GM12878 (cell line): ENCODE results near the gene OR7G2. TPM values are rescaled to one million over a fixed set of nuclear protein-coding genes. Genes with fewer than 3 reads are reported as not detected.

Experiments
- ATAC-seq: fragments of 200-7000 bp; cut with Tn5 transposase; 3 replicates; pipeline ENCODE4 v1.9.1; 2020; ENCODE audit warnings: mild to moderate bottlenecking, moderate library complexity
- BruUV-seq: library from RNA; stranded (reverse); fragments of 400-500 nt; replicated peaks from 2 replicates; lab custom pipeline; 2021; lab: Mats Ljungman, UMichigan
- CTCF ChIA-PET: fragments of 300-600 bp; sonication (Branson Sonifier 250); formaldehyde crosslinking; extraction: SDS; loops from one replicate; lab custom pipeline; 2021; ENCODE audit warnings: inconsistent platforms; lab: Yijun Ruan, JAX
- POLR2A ChIA-PET: fragments of 350-600 bp; formaldehyde crosslinking; extraction: SDS; loops from one replicate; lab custom pipeline; 2021; ENCODE audit warnings: inconsistent platforms; lab: Charles Lee
- RAD21 ChIA-PET: fragments of 300-600 bp; sonication (Branson Sonifier 250); formaldehyde crosslinking; loops from one replicate; lab custom pipeline; 2023; ENCODE audit warnings: antibody characterized with exemption; ENCODE audit not compliant: unreplicated experiment; lab: Charles Lee
- SMC1A ChIA-PET: fragments of 300-600 bp; sonication (Branson Sonifier 250); formaldehyde crosslinking; loops from one replicate; lab custom pipeline; 2023; ENCODE audit not compliant: unreplicated experiment, uncharacterized antibody; lab: Charles Lee
- DNase-seq: peaks from one replicate; pipeline ENCODE4 v3.0.0-alpha.2; 2011; ENCODE audit warnings: low read depth, low spot score
- FAIRE-seq: peaks from 3 replicates; lab custom pipeline; 2011; peaks lifted over from hg19 to GRCh38; lab: Jason Lieb, UNC
- H2AFZ ChIP-seq: 2 replicates; pipeline ENCODE4 v1.6.0; 2011; ENCODE audit warnings: low read depth, low read length, control low read depth; ENCODE audit not compliant: control insufficient read depth
- H3K27ac ChIP-seq: 2 replicates; pipeline ENCODE4 v1.5.1; 2011; ENCODE audit warnings: control low read depth; ENCODE audit not compliant: control insufficient read depth, insufficient read depth
- H3K27me3 ChIP-seq, 2 experiments: replicated peaks in 1 of 2; 2 replicates each; pipeline versions ENCODE4 v1.6.0 to v1.6.1; 2011; ENCODE audit warnings: low read length in 1 of 2; ENCODE audit not compliant: control insufficient read depth in 2 of 2, insufficient read depth in 2 of 2
- H3K36me3 ChIP-seq, 2 experiments: 2 replicates each; pipeline ENCODE4 v1.5.1; 2011; ENCODE audit warnings: low read length in 1 of 2; ENCODE audit not compliant: control insufficient read depth in 2 of 2, insufficient read depth in 2 of 2
- H3K4me1 ChIP-seq: 2 replicates; pipeline ENCODE4 v1.6.1; 2011; ENCODE audit warnings: mild to moderate bottlenecking, low read length, moderate library complexity, mixed read lengths; ENCODE audit not compliant: control insufficient read depth, insufficient read depth
- H3K4me2 ChIP-seq: 2 replicates; pipeline ENCODE4 v1.6.0; 2011; ENCODE audit warnings: control low read depth; ENCODE audit not compliant: control insufficient read depth, insufficient read depth
- H3K4me3 ChIP-seq: fragments of 200-600 bp; sonication (generic); 2 replicates; pipeline ENCODE4 v1.5.1; 2016
- H3K79me2 ChIP-seq: 2 replicates; pipeline ENCODE4 v1.6.0; 2011; ENCODE audit warnings: low read length; ENCODE audit not compliant: control insufficient read depth, insufficient read depth
- H3K9ac ChIP-seq: 2 replicates; pipeline ENCODE4 v1.8.0; 2011; ENCODE audit warnings: low read length, control low read depth, mixed read lengths; ENCODE audit not compliant: control insufficient read depth, insufficient read depth
- H3K9me3 ChIP-seq: replicated peaks from 3 replicates; pipeline ENCODE4 v1.5.1; 2011; ENCODE audit warnings: mild to moderate bottlenecking, low read length; ENCODE audit not compliant: control insufficient read depth, insufficient read depth
- H4K20me1 ChIP-seq: 2 replicates; pipeline ENCODE4 v1.6.0; 2011; ENCODE audit not compliant: control insufficient read depth, insufficient read depth
- ATF3 ChIP-seq: IDR thresholded peaks from 2 replicates; pipeline ENCODE4 v1.6.1; 2011; ENCODE audit warnings: low read depth, mild to moderate bottlenecking, low read length, moderate library complexity, borderline replicate concordance; ENCODE audit errors: extremely low read depth
- GATAD2B ChIP-seq: fragments of 450-650 bp; conservative IDR thresholded peaks from 2 replicates; pipeline ENCODE4 v1.6.1; 2017; ENCODE audit warnings: low read depth, mild to moderate bottlenecking, moderate library complexity
- IRF3 ChIP-seq: fragments of 450-650 bp; IDR thresholded peaks from 2 replicates; pipeline ENCODE4 v1.6.1; 2014; ENCODE audit warnings: mild to moderate bottlenecking
- JUND ChIP-seq: IDR thresholded peaks from 2 replicates; pipeline ENCODE4 v1.6.1; 2012; ENCODE audit warnings: low read depth, mild to moderate bottlenecking, low read length, improper control_type of control experiment, moderate library complexity
- SMC3 ChIP-seq: IDR thresholded peaks from 2 replicates; pipeline ENCODE4 v1.6.1; 2011; ENCODE audit warnings: low read length, improper control_type of control experiment, borderline replicate concordance
- WGBS: methylation state at CpG from one replicate; pipeline ENCODE4 v1.1.6; 2016; ENCODE audit warnings: low lambda C conversion rate; ENCODE audit not compliant: insufficient replicate concordance, insufficient coverage; ENCODE audit errors: missing lambda C conversion rate; 5-methylcytosine and 5-hydroxymethylcytosine counted together
- in situ Hi-C: fragments of 300-500 bp; cut with MboI; formaldehyde crosslinking; loops from 9 replicates; pipeline ENCODE4 v1.14.3; 2018; ENCODE audit warnings: mixed read lengths
- intact Hi-C: fragments of 100-400 bp; cut with micrococcal nuclease; formaldehyde crosslinking; loops from one replicate; pipeline ENCODE4 v1.14.2; 2022; ENCODE audit not compliant: unreplicated experiment
- polyA plus RNA-seq, 11 experiments: library from polyadenylated mRNA; depleted of rRNA in 4 of 11; unstranded in 6 of 11; stranded (reverse) in 5 of 11; fragments of >200 nt; fragmentation: Nextera tagmentation in 4 of 11; fragmentation: Illumina TruSeq in 1 of 11; extraction: Ambion mirVana in 4 of 11; extraction: Trizol in 1 of 11; gene quantifications; 1 replicate in 1 of 11; 2 replicates in 10 of 11; pipeline versions ENCODE4 v1.2.1 to v1.2.3, GENCODE V29; 2011 to 2016; ENCODE audit warnings: inconsistent platforms in 2 of 11, missing spikeins in 2 of 11, low read depth in 1 of 11
- total RNA-seq, 4 experiments: library from RNA; depleted of rRNA in 3 of 4; stranded (reverse); fragments of >200 nt in 3 of 4; fragmentation: Illumina TruSeq in 1 of 4; extraction: Trizol in 1 of 4; gene quantifications; 2 replicates each; pipeline versions ENCODE4 v1.2.1 to v1.2.3, GENCODE V29; 2013 to 2021

Gene OR7G2
- total and polyA plus RNA-seq, 10 of the 15 experiments (the other 5 are each of a cell fraction or from before 2014, with no cell fraction given) = not detected

- no peak for TF ChIP-seq IRF3
- no peak for TF ChIP-seq ATF3
- TF ChIP-seq, all 136 proteins: peak for 0
Observed at GRCh38 chr19:9078651-9079050, 28.6 kb downstream of the OR7G2 start (continued).

- Histone ChIP-seq H3K27ac (no peak overlapping the region), H4K20me1 (no peaks in the 10 kb centered on the region), H3K4me2 (no peak overlapping the region), H2AFZ (no peak overlapping the region), H3K4me3 (no peak overlapping the region), H3K4me1 (no peaks in the 10 kb centered on the region), H3K27me3 (no peaks in the 10 kb centered on the region), H3K9me3 (no peaks in the 10 kb centered on the region; the same call in 2 of the 3 replicates), H3K9ac (no peak overlapping the region), H3K79me2 (no peaks in the 10 kb centered on the region), H3K36me3 (no peaks in the 10 kb centered on the region)
- in situ Hi-C loops = no loop called here
- SMC1A ChIA-PET = no interaction called here
- ATAC-seq (no peak), FAIRE-seq (no peak), DNase-seq (no peak)
- POLR2A ChIA-PET = no interaction called here
- no TSS peak for BruUV-seq
- intact Hi-C loops = loop anchor here (10.0 kb wide), 1 partner anchor 422 kb away; no protein-coding TSS in a partner anchor
- RAD21 ChIA-PET = no interaction called here
- CTCF ChIA-PET = no interaction called here
- no peak for TF ChIP-seq JUND
- TF ChIP-seq SMC3 = no peak
- TF ChIP-seq GATAD2B = no peak
- WGBS = 63% methylated on average over 10 of the region's 10 CpGs
Observed at GRCh38 chr19:9076901-9077300, 30.4 kb downstream of the OR7G2 start.
